HS-27A (cell line): ENCODE data around the gene CRK.
"Not testable (repeated sequence)": the region's sequence is repeated elsewhere in the genome, so short reads cannot be mapped to it uniquely, and the experiment has no call there.

Experiments used
- DNase-seq: peaks from one replicate; pipeline ENCODE4 v3.0.0-alpha.2; 2012; ENCODE audit warnings: low read depth, missing footprints

CRK gene

GRCh38 chr17:1385861-1386260, 70.2 kb downstream of the CRK start:
- no peak for DNase-seq

GRCh38 chr17:1384905-1385435, 71.1 kb downstream of the CRK start:
- no peak for DNase-seq

GRCh38 chr17:1379930-1380313, 76.1 kb downstream of the CRK start:
- no peak for DNase-seq

GRCh38 chr17:1379208-1379929, 76.7 kb downstream of the CRK start:
- DNase-seq: no peak

GRCh38 chr17:1378476-1378860, 77.6 kb downstream of the CRK start:
- not testable (repeated sequence) for DNase-seq

GRCh38 chr17:1377334-1377733, 78.7 kb downstream of the CRK start:
- no peak for DNase-seq

- no peak for DNase-seq
Measured at GRCh38 chr17:1376061-1376460, 80.0 kb downstream of the CRK start.

- DNase-seq: no peak
Measured at GRCh38 chr17:1375615-1376014, 80.4 kb downstream of the CRK start.

- DNase-seq: no peak
Measured at GRCh38 chr17:1374431-1375177, 81.4 kb downstream of the CRK start.

GRCh38 chr17:1373707-1374237, 82.3 kb downstream of the CRK start:
- no peak for DNase-seq

GRCh38 chr17:1372618-1373017, 83.4 kb downstream of the CRK start:
- no peak for DNase-seq

- no peak for DNase-seq
Measured at GRCh38 chr17:1371893-1372590, 84.0 kb downstream of the CRK start.
